Muscle layer of colon (tissue), 2 donors: ENCODE results near the gene COL4A4.
A peak's percentile ranks its signal among the peaks of the same experiment; 100 is the strongest.
"Not testable (repeated sequence)": the region's sequence is repeated elsewhere in the genome, so short reads cannot be mapped to it uniquely, and the experiment has no call there.

ENCODE experiments used
- H3K27ac ChIP-seq: one replicate; pipeline ENCODE4 v1.7.0; 2013; ENCODE audit warnings: low read depth, mild to moderate bottlenecking, low read length, moderate library complexity
- H3K27me3 ChIP-seq, 2 donors: one replicate each; pipeline ENCODE4 v1.7.0; 2013; ENCODE audit warnings: low read length in 2 of 2, mild to moderate bottlenecking in 2 of 2; ENCODE audit not compliant: insufficient read depth in 2 of 2, control insufficient read depth in 1 of 2
- H3K36me3 ChIP-seq: one replicate; pipeline ENCODE4 v1.7.0; 2013; ENCODE audit warnings: mild to moderate bottlenecking, low read length; ENCODE audit not compliant: insufficient read depth
- H3K4me1 ChIP-seq: one replicate; pipeline ENCODE4 v1.7.0; 2013; ENCODE audit warnings: mild to moderate bottlenecking, low read length; ENCODE audit not compliant: insufficient read depth
- H3K4me3 ChIP-seq, 2 donors: one replicate each; pipeline ENCODE4 v1.7.0; 2013; ENCODE audit warnings: low read length in 2 of 2, low read depth in 1 of 2, mild to moderate bottlenecking in 1 of 2, moderate library complexity in 1 of 2
- H3K9ac ChIP-seq: one replicate; pipeline ENCODE4 v1.7.0; 2013; ENCODE audit warnings: low read length
- H3K9me3 ChIP-seq: one replicate; pipeline ENCODE4 v1.7.0; 2013; ENCODE audit warnings: mild to moderate bottlenecking, low read length
- donor health status: abdominal sarcoma.
- donor health status: Adenocarcinoma of cecum.

COL4A4 gene

GRCh38 chr2:227185615-227186232 lies 21.7 kb upstream of the COL4A4 start:
- no peaks in the 10 kb centered on the region for H3K36me3 ChIP-seq
- H3K27ac ChIP-seq = no peak overlapping the region
- no peaks in the 10 kb centered on the region for H3K4me1 ChIP-seq
- H3K27me3 ChIP-seq = no peaks in the 10 kb centered on the region
- H3K9ac ChIP-seq = no peak overlapping the region
- no peaks in the 10 kb centered on the region for H3K9me3 ChIP-seq
- H3K4me3 ChIP-seq = no peak overlapping the region

DNA sequence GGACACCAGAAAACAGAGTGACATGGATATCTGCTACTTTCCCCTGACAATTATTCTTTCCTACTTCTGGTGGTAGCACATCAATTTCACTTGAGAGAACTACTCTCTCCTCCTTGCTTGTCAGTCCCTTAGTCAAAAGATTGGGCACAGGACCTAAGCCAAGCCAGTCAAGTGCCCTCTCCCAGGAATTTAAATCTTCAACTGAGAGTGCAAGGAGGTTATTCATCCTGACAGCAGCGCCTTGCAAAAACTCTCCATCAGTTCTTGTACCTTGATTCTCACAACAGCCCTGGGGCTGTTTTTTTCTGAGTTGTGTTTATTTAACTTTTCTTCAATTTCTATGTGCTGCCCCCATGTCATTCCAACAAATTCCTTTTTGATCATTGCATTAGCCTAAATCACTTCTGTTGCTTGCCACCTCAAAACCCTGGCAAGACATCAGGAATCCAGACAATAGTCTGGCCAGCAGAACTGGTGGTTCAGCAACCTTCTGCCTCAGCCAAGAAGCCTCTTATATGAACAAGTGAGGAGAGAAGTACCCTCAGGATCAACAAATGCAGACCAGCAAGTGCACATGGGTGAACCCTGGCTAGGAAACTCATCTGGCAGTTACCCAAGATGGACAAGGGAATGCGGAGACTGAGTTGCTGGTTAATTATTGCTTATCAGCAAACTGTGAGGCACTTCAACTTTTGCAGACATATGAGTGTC lies 19.8 kb upstream of the COL4A4 start:
- no peak overlapping the region for H3K4me3 ChIP-seq
- H3K27me3 ChIP-seq = no peaks in the 10 kb centered on the region
- H3K9ac ChIP-seq = no peak overlapping the region
- no peaks in the 10 kb centered on the region for H3K4me1 ChIP-seq
- H3K27ac ChIP-seq = no peak overlapping the region
- no peaks in the 10 kb centered on the region for H3K9me3 ChIP-seq
- no peaks in the 10 kb centered on the region for H3K36me3 ChIP-seq

- Histone ChIP-seq H3K9ac (no peak overlapping the region), H3K9me3 (no peaks in the 10 kb centered on the region), H3K27me3 (no peaks in the 10 kb centered on the region), H3K27ac (no peak overlapping the region), H3K4me3 (no peak overlapping the region), H3K36me3 (no peaks in the 10 kb centered on the region), H3K4me1 (no peaks in the 10 kb centered on the region)
Measured at GRCh38 chr2:227182765-227183164, 18.8 kb upstream of the COL4A4 start.

- no peak overlapping the region for H3K4me3 ChIP-seq
- no peaks in the 10 kb centered on the region for H3K4me1 ChIP-seq
- H3K36me3 ChIP-seq = no peaks in the 10 kb centered on the region
- no peak overlapping the region for H3K27ac ChIP-seq
- no peak overlapping the region for H3K9ac ChIP-seq
- no peaks in the 10 kb centered on the region for H3K9me3 ChIP-seq
- no peaks in the 10 kb centered on the region for H3K27me3 ChIP-seq
Measured at GRCh38 chr2:227180770-227181169, 16.8 kb upstream of the COL4A4 start.

- Histone ChIP-seq H3K4me1 (no peaks in the 10 kb centered on the region), H3K4me3 (no peak overlapping the region), H3K9me3 (no peaks in the 10 kb centered on the region), H3K9ac (no peak overlapping the region), H3K27me3 (no peaks in the 10 kb centered on the region), H3K36me3 (no peaks in the 10 kb centered on the region), H3K27ac (no peak overlapping the region)
Measured at GRCh38 chr2:227179988-227180685, 16.1 kb upstream of the COL4A4 start.

GRCh38 chr2:227177592-227178336 lies 13.8 kb upstream of the COL4A4 start:
- Histone ChIP-seq H3K4me3 (no peak overlapping the region), H3K27ac (no peak overlapping the region)

DNA sequence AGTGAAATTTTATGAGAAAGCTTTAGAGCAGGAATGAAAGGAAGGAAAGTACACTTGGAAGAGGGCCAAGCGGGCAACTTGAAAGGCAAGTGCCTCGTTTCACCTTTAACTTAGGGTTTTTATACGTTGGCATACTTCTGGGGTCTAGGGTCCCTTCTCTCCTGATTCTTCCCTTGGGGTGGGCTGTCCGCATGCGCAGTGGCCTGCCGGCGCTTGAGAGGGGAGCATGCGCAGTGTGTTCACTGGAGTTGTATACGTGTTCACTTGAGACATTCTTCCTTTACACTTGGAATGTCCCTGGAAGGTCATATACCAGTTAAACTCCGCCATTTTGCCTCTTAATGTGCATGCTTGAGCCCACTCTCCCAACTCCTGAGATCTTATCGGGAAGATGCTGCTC lies 7.8 kb upstream of the COL4A4 start:
- not testable (repeated sequence) for H3K36me3 ChIP-seq, H3K4me1 ChIP-seq, H3K9me3 ChIP-seq, H3K27ac ChIP-seq, H3K4me3 ChIP-seq, H3K27me3 ChIP-seq, H3K9ac ChIP-seq

More at GRCh38 chr2:227177592-227178336, 13.8 kb upstream of the COL4A4 start:
- Histone ChIP-seq H3K27me3 (no peaks in the 10 kb centered on the region), H3K36me3 (no peaks in the 10 kb centered on the region), H3K9me3 (no peaks in the 10 kb centered on the region), H3K9ac (no peak overlapping the region), H3K4me1 (no peaks in the 10 kb centered on the region)

GRCh38 chr2:227164763-227165291 lies 822 bp upstream of the COL4A4 start:
- H3K27ac ChIP-seq = no peak overlapping the region
- no peaks in the 10 kb centered on the region for H3K36me3 ChIP-seq
- peaks cover 11 to 32% of the 10 kb centered on the region in 2 donors for H3K27me3 ChIP-seq
- peaks cover 4% of the 10 kb centered on the region for H3K4me1 ChIP-seq
- H3K9me3 ChIP-seq = no peaks in the 10 kb centered on the region
- peak overlapping the region; percentile 10 to 32 for H3K4me3 ChIP-seq
- no peak overlapping the region for H3K9ac ChIP-seq

- peaks cover 11 to 32% of the 10 kb centered on the region in 2 donors for H3K27me3 ChIP-seq
- H3K27ac ChIP-seq = no peak overlapping the region
- H3K4me1 ChIP-seq = peaks cover 4% of the 10 kb centered on the region
- H3K9ac ChIP-seq = no peak overlapping the region
- no peaks in the 10 kb centered on the region for H3K9me3 ChIP-seq
- H3K36me3 ChIP-seq = no peaks in the 10 kb centered on the region
- no peak overlapping the region for H3K4me3 ChIP-seq
Measured at GRCh38 chr2:227163485-227163997, 464 bp downstream of the COL4A4 start.

- peaks cover 11 to 32% of the 10 kb centered on the region in 2 donors for H3K27me3 ChIP-seq
- H3K4me3 ChIP-seq = no peak overlapping the region
- no peaks in the 10 kb centered on the region for H3K9me3 ChIP-seq
- H3K27ac ChIP-seq = no peak overlapping the region
- peaks cover 4% of the 10 kb centered on the region for H3K4me1 ChIP-seq
- H3K9ac ChIP-seq = no peak overlapping the region
- H3K36me3 ChIP-seq = no peaks in the 10 kb centered on the region
Measured at GRCh38 chr2:227161947-227162346, 2.1 kb downstream of the COL4A4 start.

DNA sequence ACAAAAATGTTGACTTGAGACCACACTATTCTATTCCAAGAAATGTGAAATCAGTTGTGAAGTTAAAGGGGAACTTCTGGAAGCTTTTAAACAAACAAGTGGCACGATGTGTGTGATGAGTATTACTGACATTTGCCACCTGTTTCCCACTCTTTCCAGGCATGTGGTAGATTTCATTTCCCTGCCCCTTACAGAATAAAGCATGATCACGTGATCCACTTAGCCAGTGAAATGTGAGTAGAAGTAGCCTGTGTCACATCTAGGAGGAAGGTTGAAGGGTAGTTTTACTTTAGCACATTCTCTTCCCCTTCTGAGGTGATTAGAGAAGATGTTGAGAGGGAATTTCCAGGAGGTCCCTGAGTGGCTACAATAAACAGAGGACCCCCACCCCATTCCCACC lies 3.8 kb downstream of the COL4A4 start:
- H3K36me3 ChIP-seq = no peaks in the 10 kb centered on the region
- H3K4me3 ChIP-seq = no peak overlapping the region
- no peak overlapping the region for H3K27ac ChIP-seq
- no peaks in the 10 kb centered on the region for H3K9me3 ChIP-seq
- H3K4me1 ChIP-seq = peaks cover 4% of the 10 kb centered on the region
- H3K27me3 ChIP-seq = peaks cover 11 to 30% of the 10 kb centered on the region in 2 donors
- no peak overlapping the region for H3K9ac ChIP-seq
